ENCODE data around the gene ZNF821. TPM values are rescaled to one million over a fixed set of nuclear protein-coding genes. Genes with fewer than 3 reads are reported as not detected.

Gene ZNF821
- total and polyA plus RNA-seq, 10 of the 15 experiments (the other 5 are each of a cell fraction or from before 2014, with no cell fraction given) = 0.82 to 9.9 (median 6.8) TPM

DNA sequence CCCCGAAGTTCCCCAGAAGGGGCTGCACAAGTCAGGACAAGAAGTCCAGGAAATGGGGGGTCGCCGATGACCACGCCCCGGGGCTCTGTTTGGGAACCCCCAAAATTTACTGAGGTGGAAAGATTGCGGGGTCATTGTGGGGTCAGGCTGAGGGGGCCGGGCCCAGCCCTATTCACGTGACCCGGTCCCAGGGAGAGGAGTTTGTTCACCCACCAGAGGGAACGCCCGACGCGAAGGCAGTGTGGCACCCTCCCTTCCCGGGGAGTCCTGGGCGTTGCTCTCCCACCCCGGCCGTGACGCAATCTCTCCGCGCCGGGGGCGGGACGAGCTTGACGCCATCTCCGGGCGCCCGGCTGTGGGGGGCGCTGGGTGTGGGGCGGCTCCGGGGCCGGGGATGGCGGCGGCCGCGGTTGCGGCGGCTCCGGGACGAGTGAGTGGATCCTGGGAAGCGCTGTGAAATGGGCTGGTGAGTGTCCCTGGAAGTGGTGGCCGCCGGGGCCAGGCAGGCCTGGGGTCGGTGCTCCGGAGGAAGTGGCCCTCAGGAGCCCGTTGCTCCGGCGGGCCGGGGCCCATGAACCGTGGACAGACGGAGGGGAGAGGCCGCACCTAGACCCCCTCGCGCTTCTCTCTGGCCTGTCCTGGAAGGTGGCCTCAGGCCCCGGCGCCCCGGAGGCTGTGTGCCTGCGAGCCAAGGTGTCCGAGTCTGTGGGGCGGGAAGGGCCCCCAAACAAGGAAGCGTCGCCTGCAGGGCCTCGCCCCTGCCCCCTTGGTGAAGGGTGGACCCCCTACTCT lies 38.1 kb downstream of the ZNF821 start, which contains the start of gene ATXN1L (continued):
- TF ChIP-seq MLLT1 (IDR thresholded peaks at IDR 0.05) (0 out of 2 replicates have a peak, but pooled peaks have one; percentile 63), SREBF2 (IDR thresholded peaks at IDR 0.05; ENCODE audit: low read length) (no peak), RELB (IDR thresholded peaks at IDR 0.05; ENCODE audit: low read depth) (peak; percentile 83; the same call in 1 of the 2 replicates), SIX5 (IDR thresholded peaks at IDR 0.05; ENCODE audit: low read depth, low read length, severe bottlenecking) (peak; percentile 61), ZNF592 (IDR thresholded peaks at IDR 0.05) (0 out of 2 replicates have a peak, but pooled peaks have one; percentile 49), SMAD5 (IDR thresholded peaks at IDR 0.05; ENCODE audit: low read depth) (0 out of 2 replicates have a peak, but pooled peaks have one; percentile 24), KDM1A (IDR thresholded peaks at IDR 0.05; ENCODE audit: borderline replicate concordance) (no peak), EGR1 (IDR thresholded peaks at IDR 0.05; ENCODE audit: borderline replicate concordance in 1 of 2, low read depth in 2 of 2, low read length in 2 of 2) (0 out of 3 replicates have a peak, but pooled peaks of 1 of the 2 experiments have one; percentile 45), SMARCA5 (IDR thresholded peaks at IDR 0.05) (peak; percentile 62; the same call in 1 of the 2 replicates), JUND (IDR thresholded peaks at IDR 0.05; ENCODE audit: low read depth, low read length) (no peak), MYB (IDR thresholded peaks at IDR 0.05; ENCODE audit: borderline replicate concordance, low read depth, low read length) (no peak), TCF7 (IDR thresholded peaks at IDR 0.05; ENCODE audit: borderline replicate concordance) (no peak), BCL3 (IDR thresholded peaks at IDR 0.05; ENCODE audit: borderline replicate concordance, insufficient read depth, low read depth, low read length, poor library complexity, severe bottlenecking) (peak; percentile 51)
- TF ChIP-seq, protein P1, sequence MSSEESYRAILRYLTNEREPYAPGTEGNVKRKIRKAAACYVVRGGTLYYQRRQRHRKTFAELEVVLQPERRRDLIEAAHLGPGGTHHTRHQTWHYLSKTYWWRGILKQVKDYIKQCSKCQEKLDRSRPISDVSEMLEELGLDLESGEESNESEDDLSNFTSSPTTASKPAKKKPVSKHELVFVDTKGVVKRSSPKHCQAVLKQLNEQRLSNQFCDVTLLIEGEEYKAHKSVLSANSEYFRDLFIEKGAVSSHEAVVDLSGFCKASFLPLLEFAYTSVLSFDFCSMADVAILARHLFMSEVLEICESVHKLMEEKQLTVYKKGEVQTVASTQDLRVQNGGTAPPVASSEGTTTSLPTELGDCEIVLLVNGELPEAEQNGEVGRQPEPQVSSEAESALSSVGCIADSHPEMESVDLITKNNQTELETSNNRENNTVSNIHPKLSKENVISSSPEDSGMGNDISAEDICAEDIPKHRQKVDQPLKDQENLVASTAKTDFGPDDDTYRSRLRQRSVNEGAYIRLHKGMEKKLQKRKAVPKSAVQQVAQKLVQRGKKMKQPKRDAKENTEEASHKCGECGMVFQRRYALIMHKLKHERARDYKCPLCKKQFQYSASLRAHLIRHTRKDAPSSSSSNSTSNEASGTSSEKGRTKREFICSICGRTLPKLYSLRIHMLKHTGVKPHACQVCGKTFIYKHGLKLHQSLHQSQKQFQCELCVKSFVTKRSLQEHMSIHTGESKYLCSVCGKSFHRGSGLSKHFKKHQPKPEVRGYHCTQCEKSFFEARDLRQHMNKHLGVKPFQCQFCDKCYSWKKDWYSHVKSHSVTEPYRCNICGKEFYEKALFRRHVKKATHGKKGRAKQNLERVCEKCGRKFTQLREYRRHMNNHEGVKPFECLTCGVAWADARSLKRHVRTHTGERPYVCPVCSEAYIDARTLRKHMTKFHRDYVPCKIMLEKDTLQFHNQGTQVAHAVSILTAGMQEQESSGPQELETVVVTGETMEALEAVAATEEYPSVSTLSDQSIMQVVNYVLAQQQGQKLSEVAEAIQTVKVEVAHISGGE (CRISPR knock-in tag; IDR thresholded peaks at IDR 0.05) = peak; percentile 59
- TF ChIP-seq, protein P2, sequence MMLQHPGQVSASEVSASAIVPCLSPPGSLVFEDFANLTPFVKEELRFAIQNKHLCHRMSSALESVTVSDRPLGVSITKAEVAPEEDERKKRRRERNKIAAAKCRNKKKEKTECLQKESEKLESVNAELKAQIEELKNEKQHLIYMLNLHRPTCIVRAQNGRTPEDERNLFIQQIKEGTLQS (IDR thresholded peaks at IDR 0.05; ENCODE audit: borderline replicate concordance, extremely low read depth, low read depth, low read length) = peak; percentile 94

Measured in GM12878 (cell line).